BLaER1 (cell line): ENCODE data around the gene PRKCE.

Experiments used
- H3K27ac ChIP-seq: shearing (Covaris generic); formaldehyde crosslinking; 2 replicates; pipeline ENCODE4 v1.8.1; 2022
- H3K27me3 ChIP-seq: shearing (Covaris generic); formaldehyde crosslinking; 2 replicates; pipeline ENCODE4 v1.8.1; 2022
- H3K36me3 ChIP-seq: shearing (Covaris generic); formaldehyde crosslinking; 2 replicates; pipeline ENCODE4 v1.8.1; 2022
- H3K4me1 ChIP-seq: shearing (Covaris generic); formaldehyde crosslinking; 2 replicates; pipeline ENCODE4 v1.8.1; 2022
- H3K4me2 ChIP-seq: shearing (Covaris generic); formaldehyde crosslinking; 2 replicates; pipeline ENCODE4 v1.8.1; 2022
- H3K4me3 ChIP-seq: shearing (Covaris generic); formaldehyde crosslinking; 2 replicates; pipeline ENCODE4 v1.8.1; 2022
- H3K9ac ChIP-seq: shearing (Covaris generic); formaldehyde crosslinking; 2 replicates; pipeline ENCODE4 v1.8.1; 2022
- H3K9me3 ChIP-seq: shearing (Covaris generic); formaldehyde crosslinking; 2 replicates; pipeline ENCODE4 v1.8.1; 2022
- H4K20me1 ChIP-seq: shearing (Covaris generic); formaldehyde crosslinking; 2 replicates; pipeline ENCODE4 v1.8.1; 2022
- Cebpa-rat ChIP-seq: shearing (Covaris generic); IDR thresholded peaks from 2 replicates; pipeline ENCODE4 v1.8.1; 2022

PRKCE gene

GRCh38 chr2:45654250-45654649 lies 2.8 kb downstream of the PRKCE start:
- H3K4me3 ChIP-seq = peak overlapping the region; percentile 91
- H3K27me3 ChIP-seq = no peaks in the 10 kb centered on the region
- peaks cover 80% of the 10 kb centered on the region for H4K20me1 ChIP-seq
- H3K36me3 ChIP-seq = peaks cover 46% of the 10 kb centered on the region
- peak overlapping the region; percentile 91 for H3K4me2 ChIP-seq
- H3K9ac ChIP-seq = peak overlapping the region; percentile 94
- peaks cover 61% of the 10 kb centered on the region for H3K4me1 ChIP-seq
- TF ChIP-seq Cebpa-rat = no peak
- H3K9me3 ChIP-seq = no peaks in the 10 kb centered on the region
- 0 out of 2 replicates have a peak overlapping the region, but pooled peaks have one; percentile 10 for H3K27ac ChIP-seq

- no peak overlapping the region for H3K4me3 ChIP-seq
- peaks cover 94% of the 10 kb centered on the region for H3K36me3 ChIP-seq
- H3K4me2 ChIP-seq = peak overlapping the region; percentile 12; the same call in 1 of the 2 replicates
- no peak for TF ChIP-seq Cebpa-rat
- H3K27ac ChIP-seq = no peak overlapping the region
- H3K9me3 ChIP-seq = no peaks in the 10 kb centered on the region; the same call in 1 of the 2 replicates
- H3K27me3 ChIP-seq = no peaks in the 10 kb centered on the region
- H4K20me1 ChIP-seq = peaks cover 100% of the 10 kb centered on the region
- peaks cover 80% of the 10 kb centered on the region for H3K4me1 ChIP-seq
- H3K9ac ChIP-seq = no peak overlapping the region
These were observed 10.4 kb downstream of the PRKCE start for GRCh38 chr2:45661828-45662227.

- Histone ChIP-seq H3K9ac (no peak overlapping the region), H3K27me3 (no peaks in the 10 kb centered on the region), H3K4me3 (no peak overlapping the region), H3K27ac (no peak overlapping the region), H3K36me3 (peaks cover 94% of the 10 kb centered on the region), H4K20me1 (peaks cover 100% of the 10 kb centered on the region), H3K9me3 (no peaks in the 10 kb centered on the region; the same call in 1 of the 2 replicates), H3K4me2 (0 out of 2 replicates have a peak overlapping the region, but pooled peaks have one; percentile 5), H3K4me1 (peaks cover 79% of the 10 kb centered on the region)
- no peak for TF ChIP-seq Cebpa-rat
These were observed 13.3 kb downstream of the PRKCE start for GRCh38 chr2:45664635-45665261.

- Histone ChIP-seq H3K4me1 (peaks cover 82% of the 10 kb centered on the region), H3K27me3 (no peaks in the 10 kb centered on the region), H3K4me3 (no peak overlapping the region), H3K9ac (no peak overlapping the region; the same call in 1 of the 2 replicates), H3K27ac (peak overlapping the region; percentile 1; the same call in 1 of the 2 replicates), H3K4me2 (peak overlapping the region; percentile 48), H3K9me3 (no peaks in the 10 kb centered on the region), H4K20me1 (peaks cover 100% of the 10 kb centered on the region), H3K36me3 (peaks cover 89% of the 10 kb centered on the region)
- TF ChIP-seq Cebpa-rat = no peak
These were observed 17.0 kb downstream of the PRKCE start for GRCh38 chr2:45668509-45668908.

GRCh38 chr2:45669032-45669486 lies 17.6 kb downstream of the PRKCE start:
- H3K27ac ChIP-seq = peak overlapping the region; percentile 1; the same call in 1 of the 2 replicates
- no peak overlapping the region; the same call in 1 of the 2 replicates for H3K9ac ChIP-seq
- peaks cover 100% of the 10 kb centered on the region for H4K20me1 ChIP-seq
- no peak for TF ChIP-seq Cebpa-rat
- peak overlapping the region; percentile 48 for H3K4me2 ChIP-seq
- H3K27me3 ChIP-seq = no peaks in the 10 kb centered on the region
- no peak overlapping the region for H3K4me3 ChIP-seq
- H3K9me3 ChIP-seq = no peaks in the 10 kb centered on the region
- peaks cover 84% of the 10 kb centered on the region for H3K36me3 ChIP-seq
- H3K4me1 ChIP-seq = peaks cover 82% of the 10 kb centered on the region

- peaks cover 100% of the 10 kb centered on the region for H4K20me1 ChIP-seq
- no peaks in the 10 kb centered on the region for H3K9me3 ChIP-seq
- H3K27me3 ChIP-seq = no peaks in the 10 kb centered on the region
- peaks cover 70% of the 10 kb centered on the region for H3K36me3 ChIP-seq
- no peak overlapping the region for H3K4me2 ChIP-seq
- no peak overlapping the region for H3K27ac ChIP-seq
- H3K4me3 ChIP-seq = no peak overlapping the region
- H3K4me1 ChIP-seq = peaks cover 84% of the 10 kb centered on the region
- TF ChIP-seq Cebpa-rat = no peak
- H3K9ac ChIP-seq = no peak overlapping the region
These were observed 19.2 kb downstream of the PRKCE start for GRCh38 chr2:45670646-45671045.

GRCh38 chr2:45672138-45672537 lies 20.7 kb downstream of the PRKCE start:
- no peaks in the 10 kb centered on the region for H3K9me3 ChIP-seq
- peaks cover 90% of the 10 kb centered on the region for H3K4me1 ChIP-seq
- H3K36me3 ChIP-seq = peaks cover 66% of the 10 kb centered on the region
- no peak overlapping the region for H3K9ac ChIP-seq
- peak overlapping the region; percentile 77 for H3K4me2 ChIP-seq
- TF ChIP-seq Cebpa-rat = no peak
- no peaks in the 10 kb centered on the region for H3K27me3 ChIP-seq
- H3K4me3 ChIP-seq = no peak overlapping the region
- H3K27ac ChIP-seq = no peak overlapping the region
- peaks cover 100% of the 10 kb centered on the region for H4K20me1 ChIP-seq

GRCh38 chr2:45674035-45674816 lies 22.8 kb downstream of the PRKCE start:
- H3K9me3 ChIP-seq = no peaks in the 10 kb centered on the region
- peak overlapping the region; percentile 51 for H3K9ac ChIP-seq
- H3K27me3 ChIP-seq = no peaks in the 10 kb centered on the region
- peak overlapping the region; percentile 77 for H3K4me2 ChIP-seq
- H3K4me1 ChIP-seq = peaks cover 88% of the 10 kb centered on the region
- peaks cover 100% of the 10 kb centered on the region for H4K20me1 ChIP-seq
- TF ChIP-seq Cebpa-rat = no peak
- no peak overlapping the region; the same call in 1 of the 2 replicates for H3K4me3 ChIP-seq
- peak overlapping the region; percentile 67 for H3K27ac ChIP-seq
- peaks cover 53% of the 10 kb centered on the region for H3K36me3 ChIP-seq

GRCh38 chr2:45675263-45675812 lies 23.9 kb downstream of the PRKCE start:
- peaks cover 96% of the 10 kb centered on the region for H3K4me1 ChIP-seq
- H3K27me3 ChIP-seq = no peaks in the 10 kb centered on the region
- no peaks in the 10 kb centered on the region for H3K9me3 ChIP-seq
- H4K20me1 ChIP-seq = peaks cover 100% of the 10 kb centered on the region
- H3K27ac ChIP-seq = peak overlapping the region; percentile 67
- peak overlapping the region; percentile 77 for H3K4me2 ChIP-seq
- H3K4me3 ChIP-seq = peak overlapping the region; percentile 26; the same call in 1 of the 2 replicates
- TF ChIP-seq Cebpa-rat = no peak
- peaks cover 52% of the 10 kb centered on the region for H3K36me3 ChIP-seq
- peak overlapping the region; percentile 51; the same call in 1 of the 2 replicates for H3K9ac ChIP-seq
